GM12878 (cell line): ENCODE measurements around the gene FAM234B. TPM values are rescaled to one million over a fixed set of nuclear protein-coding genes. Genes with fewer than 3 reads are reported as not detected.

ENCODE experiments used
- ATAC-seq: fragments of 200-7000 bp; cut with Tn5 transposase; 3 replicates; pipeline ENCODE4 v1.9.1; 2020; ENCODE audit warnings: mild to moderate bottlenecking, moderate library complexity
- BruUV-seq: library from RNA; stranded (reverse); fragments of 400-500 nt; replicated peaks from 2 replicates; lab custom pipeline; 2021; lab: Mats Ljungman, UMichigan
- CTCF ChIA-PET: fragments of 300-600 bp; sonication (Branson Sonifier 250); formaldehyde crosslinking; extraction: SDS; loops from one replicate; lab custom pipeline; 2021; ENCODE audit warnings: inconsistent platforms; lab: Yijun Ruan, JAX
- POLR2A ChIA-PET: fragments of 350-600 bp; formaldehyde crosslinking; extraction: SDS; loops from one replicate; lab custom pipeline; 2021; ENCODE audit warnings: inconsistent platforms; lab: Charles Lee
- RAD21 ChIA-PET: fragments of 300-600 bp; sonication (Branson Sonifier 250); formaldehyde crosslinking; loops from one replicate; lab custom pipeline; 2023; ENCODE audit warnings: antibody characterized with exemption; ENCODE audit not compliant: unreplicated experiment; lab: Charles Lee
- SMC1A ChIA-PET: fragments of 300-600 bp; sonication (Branson Sonifier 250); formaldehyde crosslinking; loops from one replicate; lab custom pipeline; 2023; ENCODE audit not compliant: unreplicated experiment, uncharacterized antibody; lab: Charles Lee
- DNase-seq: peaks from one replicate; pipeline ENCODE4 v3.0.0-alpha.2; 2011; ENCODE audit warnings: low read depth, low spot score
- FAIRE-seq: peaks from 3 replicates; lab custom pipeline; 2011; peaks lifted over from hg19 to GRCh38; lab: Jason Lieb, UNC
- H2AFZ ChIP-seq: 2 replicates; pipeline ENCODE4 v1.6.0; 2011; ENCODE audit warnings: low read depth, low read length, control low read depth; ENCODE audit not compliant: control insufficient read depth
- H3K27ac ChIP-seq: 2 replicates; pipeline ENCODE4 v1.5.1; 2011; ENCODE audit warnings: control low read depth; ENCODE audit not compliant: control insufficient read depth, insufficient read depth
- H3K27me3 ChIP-seq, 2 experiments: replicated peaks in 1 of 2; 2 replicates each; pipeline versions ENCODE4 v1.6.0 to v1.6.1; 2011; ENCODE audit warnings: low read length in 1 of 2; ENCODE audit not compliant: control insufficient read depth in 2 of 2, insufficient read depth in 2 of 2
- H3K36me3 ChIP-seq, 2 experiments: 2 replicates each; pipeline ENCODE4 v1.5.1; 2011; ENCODE audit warnings: low read length in 1 of 2; ENCODE audit not compliant: control insufficient read depth in 2 of 2, insufficient read depth in 2 of 2
- H3K4me1 ChIP-seq: 2 replicates; pipeline ENCODE4 v1.6.1; 2011; ENCODE audit warnings: mild to moderate bottlenecking, low read length, moderate library complexity, mixed read lengths; ENCODE audit not compliant: control insufficient read depth, insufficient read depth
- H3K4me2 ChIP-seq: 2 replicates; pipeline ENCODE4 v1.6.0; 2011; ENCODE audit warnings: control low read depth; ENCODE audit not compliant: control insufficient read depth, insufficient read depth
- H3K4me3 ChIP-seq: fragments of 200-600 bp; sonication (generic); 2 replicates; pipeline ENCODE4 v1.5.1; 2016
- H3K79me2 ChIP-seq: 2 replicates; pipeline ENCODE4 v1.6.0; 2011; ENCODE audit warnings: low read length; ENCODE audit not compliant: control insufficient read depth, insufficient read depth
- H3K9ac ChIP-seq: 2 replicates; pipeline ENCODE4 v1.8.0; 2011; ENCODE audit warnings: low read length, control low read depth, mixed read lengths; ENCODE audit not compliant: control insufficient read depth, insufficient read depth
- H3K9me3 ChIP-seq: replicated peaks from 3 replicates; pipeline ENCODE4 v1.5.1; 2011; ENCODE audit warnings: mild to moderate bottlenecking, low read length; ENCODE audit not compliant: control insufficient read depth, insufficient read depth
- H4K20me1 ChIP-seq: 2 replicates; pipeline ENCODE4 v1.6.0; 2011; ENCODE audit not compliant: control insufficient read depth, insufficient read depth
- ESRRA ChIP-seq: IDR thresholded peaks from 2 replicates; pipeline ENCODE4 v1.6.1; 2012; ENCODE audit warnings: mild to moderate bottlenecking, low read length, improper control_type of control experiment
- FOS ChIP-seq: IDR thresholded peaks from 3 replicates; pipeline ENCODE4 v1.6.1; 2011; ENCODE audit warnings: borderline replicate concordance; ENCODE audit not compliant: insufficient read length; ENCODE audit errors: extremely low read depth
- MEF2A ChIP-seq: IDR thresholded peaks from 2 replicates; pipeline ENCODE4 v1.6.1; 2011; ENCODE audit warnings: low read depth, mild to moderate bottlenecking, low read length, moderate library complexity; ENCODE audit not compliant: insufficient read depth
- POLR2AphosphoS5 ChIP-seq: IDR thresholded peaks from 2 replicates; pipeline ENCODE4 v1.6.1; 2011; ENCODE audit warnings: mild to moderate bottlenecking, low read length, inconsistent platforms
- RAD21 ChIP-seq: IDR thresholded peaks from 2 replicates; pipeline ENCODE4 v1.6.1; 2011; ENCODE audit warnings: mild to moderate bottlenecking, low read depth, low read length, moderate library complexity; ENCODE audit not compliant: insufficient read depth
- SP1 ChIP-seq: IDR thresholded peaks from one replicate; pipeline ENCODE4 v1.6.1; 2011; ENCODE audit warnings: low read depth, low read length
- SPI1 ChIP-seq: IDR thresholded peaks from 2 replicates; pipeline ENCODE4 v1.6.1; 2011; ENCODE audit warnings: low read depth, mild to moderate bottlenecking, low read length, moderate library complexity, borderline replicate concordance; ENCODE audit not compliant: insufficient read depth
- SUZ12 ChIP-seq: fragments of 200-600 bp; sonication (generic); IDR thresholded peaks from one replicate; pipeline ENCODE4 v1.6.1; 2018; ENCODE audit warnings: antibody characterized with exemption, mild to moderate bottlenecking; ENCODE audit not compliant: unreplicated experiment
- WGBS: methylation state at CpG from one replicate; pipeline ENCODE4 v1.1.6; 2016; ENCODE audit warnings: low lambda C conversion rate; ENCODE audit not compliant: insufficient replicate concordance, insufficient coverage; ENCODE audit errors: missing lambda C conversion rate; 5-methylcytosine and 5-hydroxymethylcytosine counted together
- in situ Hi-C: fragments of 300-500 bp; cut with MboI; formaldehyde crosslinking; loops from 9 replicates; pipeline ENCODE4 v1.14.3; 2018; ENCODE audit warnings: mixed read lengths
- intact Hi-C: fragments of 100-400 bp; cut with micrococcal nuclease; formaldehyde crosslinking; loops from one replicate; pipeline ENCODE4 v1.14.2; 2022; ENCODE audit not compliant: unreplicated experiment
- polyA plus RNA-seq, 11 experiments: library from polyadenylated mRNA; depleted of rRNA in 4 of 11; unstranded in 6 of 11; stranded (reverse) in 5 of 11; fragments of >200 nt; fragmentation: Nextera tagmentation in 4 of 11; fragmentation: Illumina TruSeq in 1 of 11; extraction: Ambion mirVana in 4 of 11; extraction: Trizol in 1 of 11; gene quantifications; 1 replicate in 1 of 11; 2 replicates in 10 of 11; pipeline versions ENCODE4 v1.2.1 to v1.2.3, GENCODE V29; 2011 to 2016; ENCODE audit warnings: inconsistent platforms in 2 of 11, missing spikeins in 2 of 11, low read depth in 1 of 11
- total RNA-seq, 4 experiments: library from RNA; depleted of rRNA in 3 of 4; stranded (reverse); fragments of >200 nt in 3 of 4; fragmentation: Illumina TruSeq in 1 of 4; extraction: Trizol in 1 of 4; gene quantifications; 2 replicates each; pipeline versions ENCODE4 v1.2.1 to v1.2.3, GENCODE V29; 2013 to 2021
- TF ChIP-seq, protein P1 (sequence below): IDR thresholded peaks from 2 replicates; pipeline ENCODE4 v1.6.1; 2012; ENCODE audit warnings: low read depth, low read length, improper control_type of control experiment
- TF ChIP-seq, protein P2 (sequence below): IDR thresholded peaks from 2 replicates; pipeline ENCODE4 v1.6.1; 2012; ENCODE audit warnings: mild to moderate bottlenecking, low read depth, low read length

Gene FAM234B
- total and polyA plus RNA-seq, 10 of the 15 experiments (the other 5 are each of a cell fraction or from before 2014, with no cell fraction given), result 0.09 to 2.8 (median 0.18) TPM

DNA sequence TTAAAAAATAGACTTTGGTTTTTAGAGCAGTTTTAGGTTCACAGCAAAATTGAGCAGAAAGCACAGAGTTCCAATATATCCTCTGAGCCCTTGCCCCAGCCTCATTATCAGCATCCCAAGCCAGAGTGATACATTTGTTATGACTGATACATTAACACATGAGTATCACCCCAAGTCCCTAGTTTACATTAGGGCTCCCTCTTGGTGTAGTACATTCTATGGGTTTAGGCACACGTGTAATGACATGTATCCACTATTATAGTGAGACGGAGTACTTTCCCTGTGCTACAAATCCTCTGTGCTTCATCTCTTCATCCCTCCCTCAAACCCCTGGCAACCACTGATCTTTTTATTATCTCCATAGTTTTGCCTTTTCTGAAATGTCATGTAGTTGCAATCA lies 81.8 kb downstream of the FAM234B start:
- TF ChIP-seq MEF2A (no peak), SUZ12 (no peak), ESRRA (no peak), POLR2AphosphoS5 (no peak), FOS (no peak), RAD21 (no peak), SP1 (no peak), SPI1 (no peak)
- TF ChIP-seq, protein P1, sequence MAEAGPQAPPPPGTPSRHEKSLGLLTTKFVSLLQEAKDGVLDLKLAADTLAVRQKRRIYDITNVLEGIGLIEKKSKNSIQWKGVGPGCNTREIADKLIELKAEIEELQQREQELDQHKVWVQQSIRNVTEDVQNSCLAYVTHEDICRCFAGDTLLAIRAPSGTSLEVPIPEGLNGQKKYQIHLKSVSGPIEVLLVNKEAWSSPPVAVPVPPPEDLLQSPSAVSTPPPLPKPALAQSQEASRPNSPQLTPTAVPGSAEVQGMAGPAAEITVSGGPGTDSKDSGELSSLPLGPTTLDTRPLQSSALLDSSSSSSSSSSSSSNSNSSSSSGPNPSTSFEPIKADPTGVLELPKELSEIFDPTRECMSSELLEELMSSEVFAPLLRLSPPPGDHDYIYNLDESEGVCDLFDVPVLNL, result no peak
- TF ChIP-seq, protein P2, sequence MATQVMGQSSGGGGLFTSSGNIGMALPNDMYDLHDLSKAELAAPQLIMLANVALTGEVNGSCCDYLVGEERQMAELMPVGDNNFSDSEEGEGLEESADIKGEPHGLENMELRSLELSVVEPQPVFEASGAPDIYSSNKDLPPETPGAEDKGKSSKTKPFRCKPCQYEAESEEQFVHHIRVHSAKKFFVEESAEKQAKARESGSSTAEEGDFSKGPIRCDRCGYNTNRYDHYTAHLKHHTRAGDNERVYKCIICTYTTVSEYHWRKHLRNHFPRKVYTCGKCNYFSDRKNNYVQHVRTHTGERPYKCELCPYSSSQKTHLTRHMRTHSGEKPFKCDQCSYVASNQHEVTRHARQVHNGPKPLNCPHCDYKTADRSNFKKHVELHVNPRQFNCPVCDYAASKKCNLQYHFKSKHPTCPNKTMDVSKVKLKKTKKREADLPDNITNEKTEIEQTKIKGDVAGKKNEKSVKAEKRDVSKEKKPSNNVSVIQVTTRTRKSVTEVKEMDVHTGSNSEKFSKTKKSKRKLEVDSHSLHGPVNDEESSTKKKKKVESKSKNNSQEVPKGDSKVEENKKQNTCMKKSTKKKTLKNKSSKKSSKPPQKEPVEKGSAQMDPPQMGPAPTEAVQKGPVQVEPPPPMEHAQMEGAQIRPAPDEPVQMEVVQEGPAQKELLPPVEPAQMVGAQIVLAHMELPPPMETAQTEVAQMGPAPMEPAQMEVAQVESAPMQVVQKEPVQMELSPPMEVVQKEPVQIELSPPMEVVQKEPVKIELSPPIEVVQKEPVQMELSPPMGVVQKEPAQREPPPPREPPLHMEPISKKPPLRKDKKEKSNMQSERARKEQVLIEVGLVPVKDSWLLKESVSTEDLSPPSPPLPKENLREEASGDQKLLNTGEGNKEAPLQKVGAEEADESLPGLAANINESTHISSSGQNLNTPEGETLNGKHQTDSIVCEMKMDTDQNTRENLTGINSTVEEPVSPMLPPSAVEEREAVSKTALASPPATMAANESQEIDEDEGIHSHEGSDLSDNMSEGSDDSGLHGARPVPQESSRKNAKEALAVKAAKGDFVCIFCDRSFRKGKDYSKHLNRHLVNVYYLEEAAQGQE, result no peak
- Histone ChIP-seq H3K79me2 (no peaks in the 10 kb centered on the region), H4K20me1 (no peaks in the 10 kb centered on the region), H3K27me3 (peaks cover 0 to 7% of the 10 kb centered on the region in 2 experiments; a peak in 2 of 4 replicates), H3K4me1 (no peaks in the 10 kb centered on the region), H3K36me3 (no peaks in the 10 kb centered on the region), H3K27ac (no peak overlapping the region), H3K4me2 (no peak overlapping the region), H3K4me3 (no peak overlapping the region), H3K9ac (no peak overlapping the region), H2AFZ (no peak overlapping the region), H3K9me3 (no peaks in the 10 kb centered on the region)
- RAD21 ChIA-PET, result no interaction called here
- ATAC-seq (no peak), DNase-seq (no peak), FAIRE-seq (no peak)
- no TSS peak for BruUV-seq
- SMC1A ChIA-PET, result no interaction called here
- POLR2A ChIA-PET, result no interaction called here
- 48% methylated on average over 2 of the region's 2 CpGs for WGBS
- intact Hi-C loops, result no loop called here
- CTCF ChIA-PET, result no interaction called here
- in situ Hi-C loops, result no loop called here
